Fibroblast of villous mesenchyme (primary cell): ENCODE measurements around the gene MFN2. TPM values are rescaled to one million over a fixed set of nuclear protein-coding genes. Genes with fewer than 3 reads are reported as not detected.

Source experiments
- DNase-seq: peaks from one replicate; pipeline ENCODE4 v3.0.0-alpha.2; 2010; ENCODE audit warnings: low read depth
- H3K4me3 ChIP-seq: 2 replicates; pipeline ENCODE4 v1.5.1; 2011; ENCODE audit warnings: low read depth, mild to moderate bottlenecking, low read length
- CTCF ChIP-seq: IDR thresholded peaks from 2 replicates; pipeline ENCODE4 v1.5.1; 2012; ENCODE audit warnings: low read depth, mild to moderate bottlenecking, low read length; ENCODE audit not compliant: insufficient read depth
- total RNA-seq: library from RNA; depleted of rRNA; stranded (reverse); fragments of >200 nt; gene quantifications from 2 replicates; pipeline ENCODE4 v1.2.3, GENCODE V29; 2012

MFN2 gene
- total RNA-seq, 1 donor, result 66.1 TPM

- no peak for DNase-seq
- no peak overlapping the region for H3K4me3 ChIP-seq
- TF ChIP-seq CTCF, result no peak
Measured at GRCh38 chr1:12012560-12013316, 32.5 kb downstream of the MFN2 start.

- no peak for DNase-seq
- no peak overlapping the region for H3K4me3 ChIP-seq
- TF ChIP-seq CTCF, result peak; percentile 25
Measured at GRCh38 chr1:12014141-12014991, 34.1 kb downstream of the MFN2 start.

DNA sequence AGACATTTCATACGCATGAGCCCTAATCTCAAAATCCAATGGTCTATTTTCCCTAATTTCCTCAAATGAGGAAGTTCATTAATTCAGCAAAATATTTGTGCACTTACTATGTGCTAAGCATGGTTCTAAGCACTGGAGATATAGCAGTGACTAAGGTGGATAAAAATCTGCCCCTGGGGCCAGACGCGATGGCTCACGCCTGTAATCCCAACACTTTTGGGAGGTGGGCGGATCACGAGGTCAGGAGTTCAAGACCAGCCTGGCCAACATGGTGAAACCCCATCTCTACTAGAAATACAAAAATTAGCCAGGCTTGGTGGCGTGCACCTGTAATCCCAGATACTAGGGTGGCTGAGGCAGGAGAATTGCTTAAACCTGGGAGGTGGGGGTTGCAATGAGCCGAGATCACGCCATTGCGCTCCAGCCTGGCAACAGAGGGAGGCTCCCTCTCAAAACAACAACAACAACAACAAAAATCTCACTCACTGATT is 34.8 kb downstream of the MFN2 start:
- H3K4me3 ChIP-seq, result no peak overlapping the region
- no peak for DNase-seq
- no peak for TF ChIP-seq CTCF

GRCh38 chr1:12015499-12015898 is 35.3 kb downstream of the MFN2 start:
- no peak overlapping the region for H3K4me3 ChIP-seq
- DNase-seq, result no peak
- no peak for TF ChIP-seq CTCF

DNA sequence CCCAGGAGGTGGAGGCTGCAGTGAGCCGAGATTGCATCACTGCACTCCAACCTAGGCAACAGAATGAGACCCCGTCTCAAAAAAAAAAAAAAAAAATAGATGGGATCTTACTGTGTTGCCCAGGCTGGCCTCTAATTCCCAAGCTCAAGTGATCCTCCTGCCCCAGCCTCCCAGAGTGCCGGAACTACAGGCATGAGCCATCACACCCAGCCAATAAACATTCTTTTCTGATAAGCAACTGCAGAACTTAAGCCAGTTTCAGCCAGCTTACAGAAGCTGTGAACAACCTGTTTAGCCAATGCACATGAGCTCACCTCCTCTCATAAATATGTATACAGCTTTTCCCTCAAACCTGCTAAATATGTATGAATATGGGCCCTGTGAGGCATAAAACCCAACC is 35.9 kb downstream of the MFN2 start:
- TF ChIP-seq CTCF, result no peak
- DNase-seq, result no peak
- no peak overlapping the region for H3K4me3 ChIP-seq

DNA sequence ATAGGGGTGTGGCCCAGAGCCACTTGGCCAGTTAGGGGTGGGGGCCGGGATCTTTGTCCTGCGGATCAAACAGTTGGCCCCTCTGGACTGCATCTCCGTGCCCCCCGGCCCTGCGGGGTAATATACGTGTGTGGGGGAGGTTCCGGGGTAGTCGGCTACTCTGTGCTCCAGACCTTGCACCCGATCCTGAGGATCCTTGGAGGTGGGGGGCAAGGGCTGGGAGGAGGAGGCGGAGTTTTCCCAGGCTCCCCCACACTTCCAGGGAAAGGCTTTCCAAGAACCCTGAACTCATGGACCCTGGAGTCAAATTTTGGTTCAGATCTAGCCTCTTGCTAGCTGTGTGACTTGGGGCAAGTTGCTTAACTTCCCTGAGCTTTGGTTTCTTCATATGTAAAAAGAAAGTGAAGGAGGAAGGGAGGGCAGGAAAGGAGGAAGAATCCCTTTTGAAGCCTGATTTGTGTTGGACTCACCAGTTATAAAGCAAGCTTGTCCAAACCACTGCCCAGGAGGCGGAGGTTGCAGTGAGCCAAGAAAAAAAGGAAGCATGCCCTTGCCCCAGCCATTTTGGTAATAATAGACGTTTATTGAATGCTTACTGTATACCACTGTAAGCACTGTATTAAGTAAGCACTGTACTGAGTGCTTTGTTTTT is 39.7 kb downstream of the MFN2 start:
- DNase-seq, result peak; percentile 37
- no peak for TF ChIP-seq CTCF
- peak overlapping the region; percentile 87 for H3K4me3 ChIP-seq
